HUES6 (cell line): ENCODE results near the gene GRM8.

Experiments
- H3K27ac ChIP-seq: 2 replicates; pipeline ENCODE4 v1.7.0; 2013; ENCODE audit warnings: low read depth, mild to moderate bottlenecking, low read length, inconsistent platforms
- H3K27me3 ChIP-seq: 2 replicates; pipeline ENCODE4 v1.6.1; 2013; ENCODE audit warnings: low read length; ENCODE audit not compliant: control insufficient read depth, insufficient read depth
- H3K36me3 ChIP-seq: 2 replicates; pipeline ENCODE4 v1.6.1; 2013; ENCODE audit warnings: low read length; ENCODE audit not compliant: control insufficient read depth, insufficient read depth
- H3K4me1 ChIP-seq: 2 replicates; pipeline ENCODE4 v1.6.1; 2013; ENCODE audit warnings: low read length; ENCODE audit not compliant: control insufficient read depth, insufficient read depth
- H3K4me3 ChIP-seq: 2 replicates; pipeline ENCODE4 v1.5.1; 2013; ENCODE audit warnings: low read depth, low read length
- H3K9ac ChIP-seq: one replicate; pipeline ENCODE4 v1.6.1; 2013; ENCODE audit warnings: mild to moderate bottlenecking, low read length
- H3K9me3 ChIP-seq: 2 replicates; pipeline ENCODE4 v1.6.1; 2013; ENCODE audit warnings: low read depth, low read length; ENCODE audit not compliant: control insufficient read depth, insufficient read depth

GRM8 gene

DNA sequence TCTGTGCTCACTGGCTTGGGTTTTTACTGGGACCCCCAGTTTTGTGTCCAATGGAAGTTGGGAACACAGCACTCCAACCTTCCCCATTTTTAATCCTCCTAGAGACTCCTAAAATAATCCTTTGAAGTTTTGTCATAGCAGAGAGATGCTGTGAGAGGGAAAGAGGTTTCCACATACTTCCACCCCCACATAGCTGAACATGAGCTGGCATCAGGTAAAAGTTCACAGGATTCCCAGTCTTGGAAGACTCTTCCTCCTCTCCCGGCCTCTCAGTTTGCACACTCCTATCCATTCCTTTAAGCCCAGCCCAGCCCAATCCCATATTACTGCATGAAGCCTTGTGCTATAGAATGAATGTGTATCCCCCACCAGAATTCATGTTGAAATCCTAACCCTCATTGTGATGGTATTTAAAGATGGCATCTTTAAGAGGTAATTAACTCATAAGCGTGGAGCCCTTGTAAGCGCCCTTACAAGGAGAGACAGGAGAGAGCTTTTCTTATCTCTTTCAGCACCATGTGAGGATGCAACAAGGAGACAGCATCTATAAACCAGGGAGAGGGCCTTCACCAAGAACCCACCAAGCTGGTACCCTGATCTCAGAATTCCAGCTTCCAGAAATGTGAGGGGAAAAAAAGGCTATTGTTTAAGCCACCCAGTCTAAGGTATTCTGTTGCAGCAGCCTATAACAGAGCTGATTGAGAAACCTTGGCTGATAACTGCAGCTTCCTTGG lies 22.4 kb downstream of the GRM8 start:
- Histone ChIP-seq H3K9ac (no peak overlapping the region), H3K36me3 (no peaks in the 10 kb centered on the region), H3K27ac (no peak overlapping the region), H3K4me3 (no peak overlapping the region), H3K4me1 (no peaks in the 10 kb centered on the region), H3K9me3 (no peaks in the 10 kb centered on the region), H3K27me3 (0 out of 2 replicates have a peak, but pooled peaks cover 3% of the 10 kb centered on the region)

DNA sequence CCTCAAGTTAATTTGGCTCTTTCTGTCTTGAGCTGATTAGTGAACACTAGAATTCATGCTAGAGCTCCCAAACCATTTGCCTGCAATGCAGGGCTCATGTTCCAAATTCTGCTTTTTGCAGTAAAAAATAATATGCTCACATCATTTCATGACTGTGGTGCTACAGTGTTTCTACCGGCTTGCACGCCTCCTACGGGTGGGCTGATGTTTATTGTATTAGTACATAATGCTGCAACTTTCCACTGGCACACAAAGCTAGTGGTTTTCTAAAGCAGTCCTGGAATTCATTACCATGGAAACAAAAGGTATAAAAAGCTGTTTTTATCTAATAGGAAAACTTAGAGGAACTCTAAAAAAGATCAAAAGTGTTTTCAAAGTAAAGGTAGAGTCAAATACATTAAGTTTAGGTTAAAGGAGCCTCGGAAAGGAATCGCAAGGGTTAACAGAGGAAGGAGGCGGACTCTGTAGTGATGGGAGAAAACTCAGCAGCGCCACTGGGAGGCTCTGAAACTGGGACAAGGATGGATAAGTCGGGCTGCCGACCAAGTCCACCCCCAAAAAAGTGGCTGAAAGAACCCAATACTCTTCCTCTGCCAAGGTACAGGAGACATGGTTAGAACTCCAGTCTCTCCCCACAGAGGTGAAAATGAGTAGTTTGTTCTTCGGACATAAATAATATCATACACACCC lies 25.9 kb downstream of the GRM8 start:
- H3K27me3 ChIP-seq, result no peaks in the 10 kb centered on the region
- no peaks in the 10 kb centered on the region for H3K4me1 ChIP-seq
- no peaks in the 10 kb centered on the region for H3K36me3 ChIP-seq
- H3K9me3 ChIP-seq, result no peaks in the 10 kb centered on the region
- no peak overlapping the region for H3K27ac ChIP-seq
- no peak overlapping the region for H3K9ac ChIP-seq
- no peak overlapping the region for H3K4me3 ChIP-seq

- no peaks in the 10 kb centered on the region for H3K9me3 ChIP-seq
- no peak overlapping the region for H3K4me3 ChIP-seq
- H3K4me1 ChIP-seq, result no peaks in the 10 kb centered on the region
- no peaks in the 10 kb centered on the region for H3K27me3 ChIP-seq
- H3K27ac ChIP-seq, result no peak overlapping the region
- no peak overlapping the region for H3K9ac ChIP-seq
- H3K36me3 ChIP-seq, result no peaks in the 10 kb centered on the region
Observed at GRCh38 chr7:127221731-127222130, 31.0 kb downstream of the GRM8 start.

GRCh38 chr7:127214956-127215718 lies 37.6 kb downstream of the GRM8 start:
- H3K9ac ChIP-seq, result no peak overlapping the region
- H3K4me3 ChIP-seq, result no peak overlapping the region
- H3K27ac ChIP-seq, result no peak overlapping the region
- no peaks in the 10 kb centered on the region for H3K9me3 ChIP-seq
- H3K4me1 ChIP-seq, result no peaks in the 10 kb centered on the region
- H3K36me3 ChIP-seq, result no peaks in the 10 kb centered on the region
- no peaks in the 10 kb centered on the region for H3K27me3 ChIP-seq

- H3K9me3 ChIP-seq, result no peaks in the 10 kb centered on the region
- H3K9ac ChIP-seq, result no peak overlapping the region
- no peaks in the 10 kb centered on the region for H3K4me1 ChIP-seq
- no peak overlapping the region for H3K4me3 ChIP-seq
- no peaks in the 10 kb centered on the region for H3K27me3 ChIP-seq
- H3K36me3 ChIP-seq, result no peaks in the 10 kb centered on the region
- no peak overlapping the region for H3K27ac ChIP-seq
Observed at GRCh38 chr7:127209886-127210285, 42.9 kb downstream of the GRM8 start.

DNA sequence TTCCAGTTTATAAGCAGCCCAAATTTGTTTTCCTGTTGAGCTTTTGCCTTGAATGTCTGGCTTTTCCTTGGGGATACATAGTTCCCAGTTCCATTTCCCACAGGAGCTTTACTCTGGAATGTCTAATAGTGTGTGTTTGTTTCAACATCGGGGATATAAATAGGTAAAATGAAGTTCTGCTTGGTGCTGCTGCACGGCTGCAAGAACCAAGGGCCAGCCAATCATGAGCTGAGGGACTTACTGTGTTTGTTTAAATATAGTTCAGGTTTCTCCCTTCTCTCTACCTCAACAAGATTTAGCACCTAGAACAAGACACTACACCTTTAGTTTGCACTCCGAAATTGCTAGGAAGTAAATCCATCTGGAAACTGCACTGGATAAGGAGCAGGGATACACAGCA lies 43.9 kb downstream of the GRM8 start:
- Histone ChIP-seq H3K27ac (no peak overlapping the region), H3K4me1 (no peaks in the 10 kb centered on the region), H3K27me3 (no peaks in the 10 kb centered on the region), H3K4me3 (no peak overlapping the region), H3K36me3 (no peaks in the 10 kb centered on the region), H3K9ac (no peak overlapping the region), H3K9me3 (no peaks in the 10 kb centered on the region)

DNA sequence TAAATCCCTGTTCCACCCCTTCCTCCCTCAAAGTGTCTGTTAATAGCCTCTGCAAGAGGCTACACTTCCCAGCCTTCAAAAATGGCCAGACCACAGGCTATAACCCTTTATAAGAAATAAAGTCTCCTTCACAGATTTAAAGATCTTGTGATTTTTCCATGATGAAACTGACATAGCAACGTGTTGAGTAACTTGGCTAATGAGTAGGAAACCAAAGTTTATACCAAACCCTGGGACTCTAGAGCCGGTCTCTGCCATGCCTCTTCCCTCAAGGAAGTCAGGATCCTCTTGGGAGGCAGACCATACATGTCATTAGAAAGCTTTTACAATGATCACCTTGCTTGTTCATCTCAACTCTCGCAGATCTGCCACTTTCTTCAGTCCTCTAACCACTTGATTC lies 44.4 kb downstream of the GRM8 start:
- Histone ChIP-seq H3K9ac (no peak overlapping the region), H3K27ac (no peak overlapping the region), H3K27me3 (no peaks in the 10 kb centered on the region), H3K36me3 (no peaks in the 10 kb centered on the region), H3K4me1 (no peaks in the 10 kb centered on the region), H3K4me3 (no peak overlapping the region), H3K9me3 (no peaks in the 10 kb centered on the region)

GRCh38 chr7:127207806-127208205 lies 44.9 kb downstream of the GRM8 start:
- Histone ChIP-seq H3K27ac (no peak overlapping the region), H3K9me3 (no peaks in the 10 kb centered on the region), H3K4me1 (no peaks in the 10 kb centered on the region), H3K9ac (no peak overlapping the region), H3K4me3 (no peak overlapping the region), H3K27me3 (no peaks in the 10 kb centered on the region), H3K36me3 (no peaks in the 10 kb centered on the region)

DNA sequence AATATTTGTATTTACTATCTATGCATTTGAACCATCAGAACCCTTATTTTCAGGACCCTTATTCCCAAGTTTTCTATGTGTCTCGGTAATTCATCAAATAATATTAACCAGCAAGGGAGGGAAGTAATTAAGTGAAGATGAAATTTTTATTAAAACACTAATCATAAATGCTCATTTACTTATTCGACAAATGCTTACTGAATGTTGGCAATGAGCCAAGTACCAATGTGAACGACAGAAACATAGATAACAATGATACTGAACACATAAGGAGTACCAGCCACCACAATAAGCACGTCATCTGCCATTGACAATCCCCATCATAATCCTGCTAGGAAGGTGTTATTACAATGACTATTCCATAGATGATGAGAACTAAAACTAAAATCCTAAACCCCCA lies 45.5 kb downstream of the GRM8 start:
- no peak overlapping the region for H3K4me3 ChIP-seq
- H3K36me3 ChIP-seq, result no peaks in the 10 kb centered on the region
- no peak overlapping the region for H3K27ac ChIP-seq
- H3K9me3 ChIP-seq, result no peaks in the 10 kb centered on the region
- no peaks in the 10 kb centered on the region for H3K4me1 ChIP-seq
- H3K9ac ChIP-seq, result no peak overlapping the region
- no peaks in the 10 kb centered on the region for H3K27me3 ChIP-seq

- H3K36me3 ChIP-seq, result no peaks in the 10 kb centered on the region
- no peaks in the 10 kb centered on the region for H3K9me3 ChIP-seq
- H3K27me3 ChIP-seq, result no peaks in the 10 kb centered on the region; the same call in 1 of the 2 replicates
- H3K27ac ChIP-seq, result no peak overlapping the region
- peaks cover 5% of the 10 kb centered on the region for H3K4me1 ChIP-seq
- no peak overlapping the region for H3K4me3 ChIP-seq
- no peak overlapping the region for H3K9ac ChIP-seq
Observed at GRCh38 chr7:127194571-127194970, 58.2 kb downstream of the GRM8 start.

DNA sequence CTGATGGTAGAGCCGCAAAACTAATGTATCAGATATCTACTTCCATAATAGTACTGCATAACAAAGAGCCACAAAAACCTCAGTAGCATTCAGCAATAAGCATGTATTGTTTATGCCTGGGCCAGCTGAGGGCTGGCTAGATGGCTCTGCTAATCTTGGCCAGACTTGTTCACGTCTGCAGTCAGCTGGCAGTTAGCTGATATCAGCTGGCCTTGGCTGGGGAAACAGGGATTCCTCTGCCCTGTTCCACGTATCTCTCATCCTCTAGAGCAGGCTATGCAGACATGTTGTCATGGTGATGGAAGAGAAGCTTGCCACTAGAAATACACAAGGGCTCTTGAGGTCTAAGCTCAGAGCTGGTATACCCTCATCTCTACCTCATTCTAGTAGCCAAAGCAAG lies 62.9 kb downstream of the GRM8 start:
- Histone ChIP-seq H3K4me1 (peaks cover 18% of the 10 kb centered on the region), H3K9me3 (no peaks in the 10 kb centered on the region), H3K27ac (no peak overlapping the region), H3K27me3 (no peaks in the 10 kb centered on the region), H3K36me3 (no peaks in the 10 kb centered on the region), H3K9ac (no peak overlapping the region), H3K4me3 (no peak overlapping the region)
